Prostate gland (tissue), 2 donors: ENCODE measurements around the gene C9orf43. TPM values are rescaled to one million over a fixed set of nuclear protein-coding genes. Genes with fewer than 3 reads are reported as not detected.
A peak's percentile ranks its signal among the peaks of the same experiment; 100 is the strongest.
"Not testable (repeated sequence)": the region's sequence is repeated elsewhere in the genome, so short reads cannot be mapped to it uniquely, and the experiment has no call there.

Experiments
- DNase-seq: peaks from one replicate; pipeline ENCODE4 v3.0.0-alpha.2; 2019; ENCODE audit warnings: low spot score
- H3K27ac ChIP-seq, 2 donors: fragments of 200-600 bp; sonication (generic); 2 replicates each; pipeline ENCODE4 v1.5.1; 2017 to 2019
- H3K27me3 ChIP-seq: fragments of 200-600 bp; sonication (generic); replicated peaks from 2 replicates; pipeline ENCODE4 v1.5.1; 2019; ENCODE audit not compliant: insufficient read depth
- H3K36me3 ChIP-seq, 2 donors: fragments of 200-600 bp; sonication (generic); 1 replicate in 1 of 2; 2 replicates in 1 of 2; pipeline versions ENCODE4 v1.5.1 to v1.8.1; 2017 to 2019
- H3K4me1 ChIP-seq: fragments of 200-600 bp; sonication (generic); replicated peaks from 2 replicates; pipeline ENCODE4 v1.5.1; 2019
- H3K4me3 ChIP-seq, 2 donors: fragments of 200-600 bp; sonication (generic); 2 replicates each; pipeline ENCODE4 v1.5.1; 2017 to 2019
- H3K9me3 ChIP-seq: fragments of 200-600 bp; sonication (generic); 2 replicates; pipeline ENCODE4 v1.5.1; 2017
- CTCF ChIP-seq, 4 experiments: fragments of 200-600 bp in 2 of 4; fragments of 450-650 bp in 2 of 4; sonication (generic) in 2 of 4; IDR thresholded peaks; 1 replicate in 3 of 4; 2 replicates in 1 of 4; pipeline ENCODE4 v1.5.1; 2016 to 2019; ENCODE audit warnings: antibody characterized with exemption in 4 of 4, mild to moderate bottlenecking in 2 of 4, moderate library complexity in 2 of 4
- POLR2A ChIP-seq: fragments of 450-650 bp; IDR thresholded peaks from one replicate; pipeline ENCODE4 v1.6.1; 2016; ENCODE audit warnings: antibody characterized with exemption, mild to moderate bottlenecking
- POLR2AphosphoS5 ChIP-seq: sonication (generic); formaldehyde crosslinking; IDR thresholded peaks from one replicate; pipeline ENCODE4 v1.6.1; 2017; ENCODE audit warnings: antibody characterized with exemption
- WGBS: methylation state at CpG from one replicate; pipeline ENCODE4 v1.1.5; 2018; 5-methylcytosine and 5-hydroxymethylcytosine counted together
- intact Hi-C: fragments of 100-400 bp; cut with DNase I; formaldehyde crosslinking; loops from one replicate; pipeline ENCODE4 v1.14.2; 2022
- total RNA-seq, 2 donors: library from RNA; depleted of rRNA; stranded (reverse); fragments of >200 nt; gene quantifications; one replicate each; pipeline ENCODE4 v1.1.0, GENCODE V29; 2016

C9orf43 gene
- total RNA-seq, 2 donors from 2014 or later = 3.7 to 11.0 TPM

DNA sequence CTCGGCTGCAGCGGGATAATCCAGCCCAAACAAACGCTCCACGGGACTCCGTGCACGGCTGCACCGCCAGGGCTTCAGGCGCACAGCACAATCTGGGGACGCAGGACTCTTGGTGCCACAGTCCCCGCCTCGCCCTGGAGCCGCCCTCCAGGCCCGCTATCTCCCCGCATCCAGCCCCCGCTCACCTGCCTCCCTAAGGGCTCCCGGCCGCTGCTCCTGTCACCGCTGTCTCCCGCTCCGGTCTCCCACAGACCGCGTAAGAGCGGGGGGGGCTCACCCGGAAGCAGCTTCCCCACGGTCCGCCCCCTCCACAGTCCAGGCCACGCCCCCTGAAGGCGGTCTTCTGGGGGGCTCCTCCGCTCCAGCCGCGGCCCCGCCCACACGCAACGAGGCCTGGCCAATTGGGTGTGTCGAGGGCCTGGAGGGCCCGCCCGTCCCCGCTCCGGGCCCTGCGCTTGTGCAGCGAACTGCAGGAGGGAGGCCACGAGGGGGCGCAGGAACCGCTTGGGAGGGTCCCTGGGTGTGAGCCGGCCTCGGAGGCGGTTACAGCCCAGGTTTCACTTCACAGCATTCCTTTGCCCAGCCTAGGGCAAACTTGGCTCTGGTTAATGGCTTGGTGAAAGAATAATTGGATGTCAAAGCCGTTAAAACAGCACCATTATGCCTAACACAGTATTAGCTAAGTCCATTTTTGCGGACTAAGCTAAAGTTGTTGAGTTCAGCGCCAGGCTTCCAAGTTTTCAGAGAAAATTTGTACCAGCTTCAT is 9.3 kb upstream of the C9orf43 start, which contains the start of gene ALAD:
ALAD (minus strand) TSS at position 258 of the 766 bp plus-strand sequence. CDS start 7,725 bp downstream, outside the sequence.
- peak; percentile 99 for DNase-seq
- H3K36me3 ChIP-seq = no peaks in the 10 kb centered on the region
- 2% methylated on average over 33 of the region's 50 CpGs for WGBS
- intact Hi-C loops = loop anchor here (10.0 kb wide), 2 partner anchors 86 to 126 kb away; partner anchors contain the start of genes CDC26 and PRPF4
- no peaks in the 10 kb centered on the region for H3K9me3 ChIP-seq
- H3K27ac ChIP-seq = peak within 1 kb of the TSS; percentile 54 to 76
- no peaks in the 10 kb centered on the region for H3K4me1 ChIP-seq
- H3K4me3 ChIP-seq = peak within 1 kb of the TSS; percentile 65 to 89
- no peaks in the 10 kb centered on the region for H3K27me3 ChIP-seq
- TF ChIP-seq POLR2AphosphoS5 (peak; percentile 94), POLR2A (peak; percentile 69), CTCF (IDR thresholded peaks at IDR 0.05) (peak; percentile 91 to 98 (median 94))

DNA sequence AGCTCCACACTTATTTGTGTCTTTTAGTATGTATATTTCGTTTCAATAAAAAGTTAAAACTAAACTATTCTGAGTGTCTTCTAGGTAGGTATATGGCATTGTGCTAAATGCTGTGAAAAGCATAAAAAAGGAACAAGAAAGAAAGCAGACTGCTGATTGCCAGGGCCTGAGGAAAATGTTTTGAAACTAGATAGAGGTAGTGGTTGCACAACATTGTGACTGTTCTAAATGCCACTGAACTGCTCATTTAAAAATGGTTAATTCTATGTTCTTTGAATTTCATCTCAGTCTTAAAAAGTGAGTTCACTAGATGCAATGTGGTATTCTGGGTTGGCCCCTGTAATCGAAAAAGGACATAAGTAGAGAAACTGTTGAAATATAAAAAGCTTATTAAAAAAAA is 6.9 kb upstream of the C9orf43 start:
- DNase-seq = no peak
- WGBS = 77% methylated on average over 2 of the region's 2 CpGs
- Histone ChIP-seq H3K4me3 (no peak overlapping the region), H3K27me3 (no peaks in the 10 kb centered on the region), H3K9me3 (no peaks in the 10 kb centered on the region), H3K27ac (no peak overlapping the region), H3K36me3 (no peaks in the 10 kb centered on the region), H3K4me1 (no peaks in the 10 kb centered on the region)
- TF ChIP-seq CTCF (IDR thresholded peaks at IDR 0.05) (no peak), POLR2AphosphoS5 (no peak), POLR2A (no peak)
- intact Hi-C loops = loop anchor here (10.0 kb wide), 2 partner anchors 89 to 129 kb away; partner anchors contain the start of genes CDC26 and PRPF4

DNA sequence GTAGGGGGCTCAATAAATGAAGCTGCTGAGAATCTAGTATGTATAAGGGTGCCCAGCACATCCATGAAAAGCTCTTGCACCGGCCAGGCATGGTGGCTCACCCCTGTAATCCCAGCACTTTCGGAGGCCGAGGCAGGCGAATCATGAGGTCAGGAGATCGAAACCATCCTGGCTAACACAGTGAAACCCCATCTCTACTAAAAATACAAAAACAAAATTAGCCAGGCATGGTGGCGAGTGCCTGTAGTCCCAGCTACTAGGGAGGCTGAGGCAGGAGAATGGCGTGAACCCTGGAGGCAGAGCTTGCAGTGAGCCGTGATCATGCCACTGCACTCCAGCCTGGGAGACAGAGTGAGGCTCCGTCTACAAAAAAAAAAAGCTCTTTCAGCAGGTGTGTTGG is 4.2 kb upstream of the C9orf43 start:
- intact Hi-C loops = loop anchor here (10.0 kb wide), 2 partner anchors 92 to 132 kb away; partner anchors contain the start of genes CDC26 and PRPF4
- H3K27me3 ChIP-seq, DNase-seq, H3K9me3 ChIP-seq, H3K4me1 ChIP-seq, H3K36me3 ChIP-seq, H3K4me3 ChIP-seq: not testable (repeated sequence)
- WGBS = 87% methylated on average over 9 of the region's 9 CpGs
- peak overlapping the region in 1 of 2 donors; percentile 33 for H3K27ac ChIP-seq

DNA sequence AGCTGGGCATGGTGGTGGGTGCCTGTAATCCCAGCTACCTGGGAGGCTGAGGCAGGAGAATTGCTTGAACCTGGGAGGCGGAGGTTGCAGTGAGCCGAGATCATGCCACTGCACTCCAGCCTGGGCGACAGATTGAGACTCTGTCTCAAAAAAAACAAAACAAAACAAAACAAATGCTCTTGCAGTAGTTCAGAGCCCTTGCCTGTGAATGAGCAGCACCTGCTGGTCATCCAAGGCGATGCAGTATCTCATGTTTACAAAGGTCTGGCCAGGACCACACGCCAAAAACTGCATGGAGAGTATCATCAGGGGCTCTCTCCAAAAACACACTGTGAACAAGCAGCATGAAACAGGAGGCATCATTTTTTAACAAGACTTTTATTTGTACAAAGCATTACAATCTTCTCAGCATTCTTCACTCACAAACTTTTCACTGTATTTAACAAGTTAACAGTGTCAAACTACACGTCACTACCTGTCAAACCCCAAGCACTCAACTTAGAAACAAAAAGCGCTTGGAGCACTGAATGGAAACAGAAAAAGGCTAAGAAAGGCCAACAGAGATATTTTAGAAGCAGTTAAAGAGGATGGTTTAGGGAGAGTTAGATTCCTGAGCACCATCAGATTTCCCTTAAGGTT is 3.6 kb upstream of the C9orf43 start:
- WGBS = 20% methylated on average over 7 of the region's 7 CpGs
- peak; percentile 63 for DNase-seq
- H3K27me3 ChIP-seq, H3K36me3 ChIP-seq, H3K4me3 ChIP-seq, H3K4me1 ChIP-seq, H3K9me3 ChIP-seq: not testable (repeated sequence)
- intact Hi-C loops = loop anchor here (10.0 kb wide), 2 partner anchors 92 to 132 kb away; partner anchors contain the start of genes CDC26 and PRPF4
- TF ChIP-seq CTCF (IDR thresholded peaks at IDR 0.05) (peak; percentile 50 to 89 (median 74)), POLR2AphosphoS5 (peak; percentile 60)
- H3K27ac ChIP-seq = peak overlapping the region in 1 of 2 donors; percentile 33

DNA sequence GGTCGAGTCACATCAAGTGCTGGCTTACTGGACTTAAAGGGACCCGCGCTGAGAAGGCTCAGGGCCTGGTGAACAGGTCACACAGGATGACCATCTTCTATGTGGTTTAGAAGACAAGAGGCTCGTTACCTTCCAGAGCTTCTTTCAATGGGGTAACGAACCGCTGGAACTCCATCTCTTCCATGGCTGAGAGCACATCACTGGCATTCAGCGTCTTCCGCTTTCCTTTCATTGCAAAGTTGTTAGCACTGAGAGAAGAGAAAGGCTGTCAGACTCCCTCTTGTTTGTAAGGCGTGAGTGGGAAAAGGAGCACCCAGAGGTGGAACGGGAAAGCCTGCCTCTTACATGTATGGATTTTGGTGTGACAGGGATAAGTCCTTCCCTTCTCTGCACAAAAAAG is 1.1 kb upstream of the C9orf43 start:
- TF ChIP-seq POLR2AphosphoS5 (no peak), CTCF (IDR thresholded peaks at IDR 0.05) (no peak), POLR2A (no peak)

More for the DNA sequence above, 1.1 kb upstream of the C9orf43 start:
- DNase-seq = no peak
- peaks cover 3% of the 10 kb centered on the region for H3K4me1 ChIP-seq
- peak overlapping the region; percentile 74 to 83 for H3K4me3 ChIP-seq
- H3K27ac ChIP-seq = peak overlapping the region; percentile 96 to 98
- H3K9me3 ChIP-seq = no peaks in the 10 kb centered on the region
- no peaks in the 10 kb centered on the region for H3K27me3 ChIP-seq
- H3K36me3 ChIP-seq = no peaks in the 10 kb centered on the region
- intact Hi-C loops = loop anchor here (10.0 kb wide), 2 partner anchors 95 to 135 kb away; partner anchors contain the start of genes CDC26 and PRPF4
- 30% methylated on average over 10 of the region's 10 CpGs for WGBS
